Astrocyte of the cerebellum (primary cell): ENCODE data around the gene CELF4.

ENCODE experiments used
- DNase-seq: peaks from one replicate; pipeline ENCODE4 v3.0.0-alpha.2; 2011; ENCODE audit warnings: low read depth
- H3K4me3 ChIP-seq: 2 replicates; pipeline ENCODE4 v1.5.1; 2011; ENCODE audit warnings: mild to moderate bottlenecking, low read depth, low read length, moderate library complexity
- in situ Hi-C: cut with HindIII; loops from 2 replicates; pipeline ENCODE4 v1.10.0; 2017; ENCODE audit warnings: low sequenced_read_pairs
- TF ChIP-seq, protein P1 (sequence below): IDR thresholded peaks from 2 replicates; pipeline ENCODE4 v1.5.1; 2012; ENCODE audit warnings: low read length, low read depth, moderate library complexity, mild to moderate bottlenecking; ENCODE audit errors: missing control alignments

CELF4 gene

DNA sequence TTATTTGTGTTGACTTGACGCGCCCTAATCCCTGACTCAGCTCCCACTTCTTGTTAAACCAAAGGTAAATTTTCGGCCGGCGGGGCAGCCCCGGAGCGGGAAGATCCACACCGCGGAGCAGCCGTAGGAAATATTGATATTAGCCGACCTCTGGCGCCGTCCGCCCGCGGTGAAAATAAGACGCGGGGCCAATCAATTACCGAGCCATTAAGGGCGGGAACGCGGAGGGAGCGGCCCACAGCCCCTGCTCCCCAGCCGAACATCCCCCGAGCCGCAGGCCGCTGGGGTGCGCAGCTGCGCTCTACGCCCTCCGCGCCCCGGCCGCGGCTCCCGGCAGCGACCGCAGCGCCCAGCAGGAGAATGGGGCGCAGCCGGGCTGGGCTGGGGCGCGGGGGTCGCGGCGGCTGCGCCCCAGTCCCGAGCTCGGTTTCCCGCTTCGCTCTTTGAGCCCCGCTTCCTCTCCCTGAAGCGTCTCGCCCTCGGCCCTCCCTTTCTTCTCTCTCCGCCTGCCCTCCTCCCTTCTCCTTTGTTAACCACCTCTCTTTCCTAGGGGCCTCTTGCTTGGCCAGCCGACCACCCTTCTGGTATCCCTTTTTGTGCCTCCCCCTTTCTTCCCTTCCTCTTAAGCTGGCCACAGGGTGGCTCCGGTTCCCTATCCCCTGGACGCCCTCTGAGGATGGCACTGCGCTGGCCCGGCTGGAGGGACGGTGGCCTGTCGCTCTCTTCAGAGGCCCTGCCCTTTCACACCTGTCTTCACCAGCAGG, 40.9 kb downstream of the CELF4 start:
- no peak overlapping the region for H3K4me3 ChIP-seq
- TF ChIP-seq, protein P1, sequence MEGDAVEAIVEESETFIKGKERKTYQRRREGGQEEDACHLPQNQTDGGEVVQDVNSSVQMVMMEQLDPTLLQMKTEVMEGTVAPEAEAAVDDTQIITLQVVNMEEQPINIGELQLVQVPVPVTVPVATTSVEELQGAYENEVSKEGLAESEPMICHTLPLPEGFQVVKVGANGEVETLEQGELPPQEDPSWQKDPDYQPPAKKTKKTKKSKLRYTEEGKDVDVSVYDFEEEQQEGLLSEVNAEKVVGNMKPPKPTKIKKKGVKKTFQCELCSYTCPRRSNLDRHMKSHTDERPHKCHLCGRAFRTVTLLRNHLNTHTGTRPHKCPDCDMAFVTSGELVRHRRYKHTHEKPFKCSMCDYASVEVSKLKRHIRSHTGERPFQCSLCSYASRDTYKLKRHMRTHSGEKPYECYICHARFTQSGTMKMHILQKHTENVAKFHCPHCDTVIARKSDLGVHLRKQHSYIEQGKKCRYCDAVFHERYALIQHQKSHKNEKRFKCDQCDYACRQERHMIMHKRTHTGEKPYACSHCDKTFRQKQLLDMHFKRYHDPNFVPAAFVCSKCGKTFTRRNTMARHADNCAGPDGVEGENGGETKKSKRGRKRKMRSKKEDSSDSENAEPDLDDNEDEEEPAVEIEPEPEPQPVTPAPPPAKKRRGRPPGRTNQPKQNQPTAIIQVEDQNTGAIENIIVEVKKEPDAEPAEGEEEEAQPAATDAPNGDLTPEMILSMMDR = no peak
- in situ Hi-C loops = no loop called here
- no peak for DNase-seq

DNA sequence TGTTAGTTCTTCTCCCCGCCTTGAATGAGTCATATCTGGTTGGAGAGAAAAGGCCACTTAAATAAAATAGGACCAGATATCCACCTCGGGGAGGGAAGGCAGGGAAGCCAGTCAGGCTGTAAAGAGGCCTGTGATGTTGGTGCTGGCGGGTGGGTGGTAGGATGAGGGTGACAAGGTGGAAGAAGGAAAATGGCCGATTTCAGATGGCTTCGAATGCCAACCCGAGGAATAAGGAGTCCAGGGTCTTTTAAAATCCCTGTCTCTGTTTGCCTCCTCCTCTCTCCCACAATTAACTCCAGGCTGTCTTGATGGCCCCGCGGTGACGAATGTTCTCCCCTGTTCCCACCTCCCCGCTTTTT, 41.5 kb downstream of the CELF4 start:
- in situ Hi-C loops = no loop called here
- TF ChIP-seq, protein P1 = no peak
- no peak overlapping the region for H3K4me3 ChIP-seq
- DNase-seq = no peak

- in situ Hi-C loops = no loop called here
- DNase-seq = no peak
- TF ChIP-seq, protein P1 = no peak
- H3K4me3 ChIP-seq = no peak overlapping the region
Measured at GRCh38 chr18:37521510-37522465, 43.8 kb downstream of the CELF4 start.

DNA sequence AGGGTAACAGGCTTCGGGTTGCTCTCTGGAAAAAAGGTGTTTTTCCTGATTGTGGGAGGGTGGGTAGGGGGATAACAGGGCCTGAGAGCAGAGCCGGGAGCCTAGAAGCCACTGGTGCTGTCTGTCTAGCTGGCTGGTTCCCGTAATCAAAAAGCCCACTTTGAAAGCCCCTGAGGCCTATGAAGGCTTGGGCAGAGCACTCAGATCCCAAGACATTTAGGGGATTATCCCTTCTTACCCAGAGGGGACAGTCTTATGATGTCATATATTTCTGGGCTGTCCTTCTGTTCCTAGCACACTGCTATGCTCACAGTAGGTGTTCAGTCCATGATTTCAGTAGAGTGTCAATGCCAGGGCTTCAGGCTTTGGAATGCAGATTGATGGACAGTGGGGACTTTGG, 45.1 kb downstream of the CELF4 start:
- TF ChIP-seq, protein P1 = no peak
- in situ Hi-C loops = no loop called here
- DNase-seq = no peak
- no peak overlapping the region for H3K4me3 ChIP-seq

- in situ Hi-C loops = no loop called here
Measured at GRCh38 chr18:37519510-37520135, 46.0 kb downstream of the CELF4 start.

More at GRCh38 chr18:37519510-37520135, 46.0 kb downstream of the CELF4 start:
- no peak for DNase-seq
- TF ChIP-seq, protein P1 = no peak
- H3K4me3 ChIP-seq = no peak overlapping the region
